ENCODE data around the gene CRACR2B. TPM values are rescaled to one million over a fixed set of nuclear protein-coding genes. Genes with fewer than 3 reads are reported as not detected.

Gene CRACR2B
- total RNA-seq, 1 experiment from 2014 or later, result 17.5 TPM

DNA sequence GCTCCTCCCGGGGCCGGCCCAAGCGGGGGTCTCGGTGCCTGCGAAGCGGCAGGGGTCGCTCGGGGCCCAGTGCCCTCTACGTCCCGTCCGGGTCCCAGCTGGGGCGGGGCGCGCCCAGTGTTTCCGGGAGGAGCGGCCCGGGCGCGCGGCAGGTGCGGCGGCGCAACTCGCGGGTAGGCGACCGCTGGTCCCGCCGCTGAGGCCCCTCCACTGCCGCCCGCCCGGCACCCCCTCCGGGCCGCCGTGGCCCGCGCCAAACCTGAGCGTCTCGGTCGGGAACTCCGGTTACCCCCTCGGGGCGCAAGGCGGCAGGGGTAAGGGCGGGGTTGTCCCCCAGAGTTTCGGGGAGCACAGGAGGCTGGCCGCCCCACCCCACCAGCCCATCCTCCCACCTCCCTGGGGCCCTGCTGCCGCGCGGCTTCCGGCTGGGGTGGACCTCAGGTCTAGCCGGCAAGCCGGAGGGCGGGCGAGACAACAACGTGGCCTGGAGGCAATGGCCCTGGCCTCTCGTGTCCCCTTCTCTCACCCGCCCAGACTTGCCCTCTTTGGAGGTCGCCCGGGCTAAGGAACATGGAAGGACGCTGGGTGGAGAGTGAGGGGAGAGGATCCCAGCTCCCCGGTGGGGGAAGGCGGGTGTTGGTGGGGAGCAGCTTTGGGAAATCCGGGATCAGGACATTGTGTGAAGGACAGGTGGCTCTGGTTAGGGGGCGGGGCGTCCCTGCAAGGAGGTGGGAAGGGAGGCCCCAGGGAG lies 398 bp upstream of the CRACR2B start:
- Histone ChIP-seq H3K4me1 (replicated peaks; ENCODE audit: insufficient read depth) (peaks cover 27% of the 10 kb centered on the region), H3K79me2 (ENCODE audit: low read depth) (no peaks in the 10 kb centered on the region), H2AFZ (peak overlapping the region; percentile 82), H3K27me3 (ENCODE audit: insufficient read depth, low read depth) (no peaks in the 10 kb centered on the region), H3K4me3 (peak overlapping the region; percentile 57), H3F3A (ENCODE audit: insufficient read depth, low read depth) (peaks cover 8% of the 10 kb centered on the region; the same call in 1 of the 2 replicates), H3K9me3 (ENCODE audit: insufficient read depth, low read depth) (no peaks in the 10 kb centered on the region), H3K9me2 (ENCODE audit: insufficient read depth) (no peaks in the 10 kb centered on the region), H3K4me2 (peak overlapping the region; percentile 84), H4K20me1 (ENCODE audit: insufficient read depth) (peaks cover 6% of the 10 kb centered on the region), H3K36me3 (ENCODE audit: low read depth) (no peaks in the 10 kb centered on the region), H3K27ac (peak overlapping the region; percentile 52)
- peak; percentile 44 to 75 for DNase-seq
- ChIA-PET CTCF (no interaction called here), POLR2A (ENCODE audit: unreplicated experiment) (no interaction called here)
- no peak for TF ChIP-seq CTCF (conservative IDR thresholded peaks at IDR 0.05)
- TF ChIP-seq EZH2 (IDR thresholded peaks at IDR 0.05; ENCODE audit: low read depth), result no peak
- BruUV-seq (replicated peaks), result TSS peak; percentile 29
- intact Hi-C loops (cut with micrococcal nuclease; ENCODE audit: unreplicated experiment), result no loop called here

DNA sequence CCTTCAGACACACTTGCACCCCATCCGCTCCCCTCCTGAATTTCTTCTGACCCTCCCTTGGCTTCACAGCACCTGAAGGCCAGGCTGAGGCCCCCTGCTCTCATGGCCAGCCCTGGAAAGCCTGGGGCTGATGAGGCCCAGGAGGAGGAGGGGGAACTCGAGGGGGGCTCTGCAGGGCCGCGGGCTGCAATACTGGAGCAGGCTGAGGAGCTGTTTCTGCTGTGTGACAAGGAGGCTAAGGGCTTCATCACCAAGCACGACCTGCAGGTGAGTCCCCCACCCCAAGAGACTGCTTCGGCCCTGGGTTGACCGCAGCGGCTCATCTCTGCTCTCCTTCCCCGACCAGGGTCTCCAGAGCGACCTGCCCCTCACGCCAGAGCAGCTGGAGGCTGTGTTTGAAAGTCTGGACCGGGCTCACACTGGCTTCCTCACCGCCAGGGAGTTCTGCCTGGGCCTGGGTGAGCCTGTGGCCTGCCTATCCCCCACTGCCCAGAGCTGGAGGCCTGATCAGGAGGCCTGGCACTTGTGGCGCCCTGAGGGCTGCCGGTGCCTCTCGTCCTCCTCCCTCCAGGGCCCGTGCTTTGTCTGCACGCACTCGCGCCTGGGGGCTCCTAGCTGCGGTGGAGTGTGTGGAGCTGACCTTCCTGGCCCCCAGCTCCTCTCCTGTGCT lies 922 bp downstream of the CRACR2B start:
- H3K9me2 ChIP-seq (ENCODE audit: insufficient read depth), result no peaks in the 10 kb centered on the region
- no peak overlapping the region for H3K4me2 ChIP-seq
- no peak for TF ChIP-seq EZH2 (IDR thresholded peaks at IDR 0.05; ENCODE audit: low read depth)
- TF ChIP-seq CTCF (conservative IDR thresholded peaks at IDR 0.05), result no peak
- BruUV-seq (replicated peaks), result no TSS peak
- no peak overlapping the region for H2AFZ ChIP-seq
- no peaks in the 10 kb centered on the region for H3K9me3 ChIP-seq (ENCODE audit: insufficient read depth, low read depth)
- ChIA-PET CTCF (no interaction called here), POLR2A (ENCODE audit: unreplicated experiment) (interaction anchor here (0.7 kb wide), 1 partner anchor 381 kb away, joined by 4 read pairs; no protein-coding TSS in a partner anchor)
- H3K27ac ChIP-seq, result no peak overlapping the region
- H3K27me3 ChIP-seq (ENCODE audit: insufficient read depth, low read depth), result no peaks in the 10 kb centered on the region
- no peak overlapping the region for H3K4me3 ChIP-seq
- H3K4me1 ChIP-seq (replicated peaks; ENCODE audit: insufficient read depth), result peaks cover 27% of the 10 kb centered on the region
- H3F3A ChIP-seq (ENCODE audit: insufficient read depth, low read depth), result peaks cover 8% of the 10 kb centered on the region; the same call in 1 of the 2 replicates
- no peaks in the 10 kb centered on the region for H4K20me1 ChIP-seq (ENCODE audit: insufficient read depth)
- intact Hi-C loops (cut with micrococcal nuclease; ENCODE audit: unreplicated experiment), result no loop called here
- H3K79me2 ChIP-seq (ENCODE audit: low read depth), result peaks cover 4% of the 10 kb centered on the region
- H3K36me3 ChIP-seq (ENCODE audit: low read depth), result no peaks in the 10 kb centered on the region
- DNase-seq, result peak in 1 of 2 experiments; percentile 16

DNA sequence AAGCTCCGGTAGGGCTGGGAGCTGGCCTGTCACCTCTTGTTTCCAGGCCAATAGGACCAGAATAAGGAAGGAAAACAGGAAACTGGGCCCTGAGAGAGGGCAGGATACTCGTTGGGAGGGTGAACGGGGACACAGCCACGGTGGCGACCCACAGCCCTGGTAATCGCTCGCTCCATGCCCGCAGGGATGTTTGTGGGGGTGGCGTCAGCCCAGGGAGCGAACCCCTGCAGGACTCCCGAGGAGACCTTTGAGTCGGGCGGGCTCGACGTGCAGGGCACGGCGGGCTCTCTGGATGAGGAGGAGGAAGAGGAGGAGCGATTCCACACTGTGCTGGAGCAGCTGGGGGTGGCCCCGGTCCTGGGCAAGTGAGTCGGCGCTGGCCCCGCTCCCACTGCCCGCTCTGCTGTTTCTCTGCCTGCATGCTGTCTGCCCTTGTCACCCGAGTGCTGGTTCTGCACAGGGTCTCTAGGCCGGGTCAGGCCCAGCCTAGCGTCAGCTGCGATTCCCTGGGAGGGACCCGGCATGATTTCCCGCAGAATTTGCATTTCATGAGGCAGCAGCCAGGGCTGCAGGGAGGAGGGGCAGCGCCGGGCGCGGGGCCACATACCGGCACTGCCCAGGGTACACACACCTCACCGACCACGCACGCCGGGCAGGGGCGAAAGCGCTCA lies 1.6 kb downstream of the CRACR2B start:
- intact Hi-C loops (cut with micrococcal nuclease; ENCODE audit: unreplicated experiment), result no loop called here
- Histone ChIP-seq H3K36me3 (ENCODE audit: low read depth) (no peaks in the 10 kb centered on the region), H3K27me3 (ENCODE audit: insufficient read depth, low read depth) (no peaks in the 10 kb centered on the region), H3F3A (ENCODE audit: insufficient read depth, low read depth) (peaks cover 14% of the 10 kb centered on the region; the same call in 1 of the 2 replicates), H3K27ac (no peak overlapping the region), H3K79me2 (ENCODE audit: low read depth) (peaks cover 11% of the 10 kb centered on the region), H3K4me2 (no peak overlapping the region), H4K20me1 (ENCODE audit: insufficient read depth) (no peaks in the 10 kb centered on the region), H3K9me2 (ENCODE audit: insufficient read depth) (no peaks in the 10 kb centered on the region), H2AFZ (no peak overlapping the region), H3K4me3 (no peak overlapping the region), H3K9me3 (ENCODE audit: insufficient read depth, low read depth) (no peaks in the 10 kb centered on the region), H3K4me1 (replicated peaks; ENCODE audit: insufficient read depth) (peaks cover 32% of the 10 kb centered on the region)
- BruUV-seq (replicated peaks), result no TSS peak
- TF ChIP-seq CTCF (conservative IDR thresholded peaks at IDR 0.05) (no peak), EZH2 (IDR thresholded peaks at IDR 0.05; ENCODE audit: low read depth) (no peak)
- POLR2A ChIA-PET (ENCODE audit: unreplicated experiment), result interaction anchor here (0.7 kb wide), 1 partner anchor 381 kb away, joined by 4 read pairs; no protein-coding TSS in a partner anchor
- peak in 1 of 2 experiments; percentile 3 for DNase-seq
- CTCF ChIA-PET, result no interaction called here
